Large intestine (tissue), 3 donors: ENCODE results near the gene CAPG. TPM values are rescaled to one million over a fixed set of nuclear protein-coding genes. Genes with fewer than 3 reads are reported as not detected.

Experiments
- DNase-seq, 2 donors: peaks; one replicate each; pipeline versions ENCODE4 v3.0.0 to v3.0.0-alpha.2; 2013
- H3K27ac ChIP-seq: one replicate; pipeline ENCODE4 v1.5.1; 2013; ENCODE audit warnings: low read length
- H3K27me3 ChIP-seq: 2 replicates; pipeline ENCODE4 v1.6.1; 2013; ENCODE audit warnings: low read length; ENCODE audit not compliant: control insufficient read depth, insufficient read depth
- H3K36me3 ChIP-seq: 2 replicates; pipeline ENCODE4 v1.6.1; 2013; ENCODE audit warnings: low read length; ENCODE audit not compliant: control insufficient read depth, insufficient read depth
- H3K4me1 ChIP-seq: one replicate; pipeline ENCODE4 v1.6.1; 2013; ENCODE audit warnings: low read length; ENCODE audit not compliant: control insufficient read depth, insufficient read depth
- H3K4me3 ChIP-seq: one replicate; pipeline ENCODE4 v1.5.1; 2013; ENCODE audit warnings: low read length
- H3K9me3 ChIP-seq: one replicate; pipeline ENCODE4 v1.6.1; 2013; ENCODE audit warnings: mild to moderate bottlenecking, low read depth, low read length, moderate library complexity; ENCODE audit not compliant: control insufficient read depth
- WGBS: methylation state at CpG from one replicate; pipeline ENCODE4 v1.1.5; 2013; ENCODE audit warnings: low lambda C conversion rate; ENCODE audit not compliant: insufficient coverage; 5-methylcytosine and 5-hydroxymethylcytosine counted together
- polyA plus RNA-seq: library from polyadenylated mRNA; unstranded; fragments of 120-200 nt; gene quantifications from one replicate; pipeline ENCODE4 v1.2.1, GENCODE V29; 2013

The CAPG gene
- polyA plus RNA-seq, 1 donor = 40.7 TPM

DNA sequence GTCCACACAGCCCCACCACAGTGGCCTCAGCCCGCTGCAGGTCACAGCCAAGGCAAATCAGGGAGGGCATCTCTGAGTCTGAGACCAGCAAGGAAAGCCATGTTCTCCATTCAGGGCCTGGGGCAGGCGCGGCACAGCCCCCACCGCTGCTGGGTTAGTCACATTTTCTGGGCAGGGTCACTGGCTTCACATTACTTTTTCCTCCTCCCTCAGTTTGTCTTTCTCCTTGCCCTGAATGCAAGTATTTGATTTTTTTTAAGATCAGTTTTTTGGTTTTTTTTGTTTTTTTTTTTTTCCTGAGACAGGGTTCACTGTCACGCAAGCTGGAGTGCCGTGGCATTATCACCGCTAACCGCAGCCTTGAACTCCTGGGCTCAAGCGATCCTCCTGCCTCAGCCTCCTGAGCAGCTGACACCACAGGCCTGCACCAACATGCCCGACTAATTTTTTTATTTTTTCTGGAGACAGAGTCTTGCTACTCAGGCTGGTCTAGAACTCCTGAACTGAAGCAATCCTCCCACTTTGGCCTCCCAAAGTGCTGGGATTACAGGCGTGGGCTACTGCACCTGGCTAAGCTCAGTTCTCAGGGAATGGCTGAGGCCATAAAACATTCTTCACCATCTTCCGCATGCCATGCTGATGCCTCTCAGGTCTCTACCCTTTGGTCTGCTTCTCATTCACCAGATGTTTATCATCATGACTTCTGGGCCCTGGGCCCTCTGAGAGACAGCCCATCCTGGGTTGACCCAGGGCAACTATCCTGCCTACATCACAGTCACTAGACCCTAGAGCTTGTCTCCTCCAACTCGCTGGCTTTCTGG, 628 bp upstream of the CAPG start:
- no peaks in the 10 kb centered on the region for H3K36me3 ChIP-seq
- H3K27ac ChIP-seq = peak overlapping the region; percentile 28
- H3K27me3 ChIP-seq = no peaks in the 10 kb centered on the region
- H3K9me3 ChIP-seq = no peaks in the 10 kb centered on the region
- H3K4me1 ChIP-seq = peaks cover 35% of the 10 kb centered on the region
- no peak overlapping the region for H3K4me3 ChIP-seq
- 80% methylated on average over 2 of the region's 13 CpGs for WGBS
- DNase-seq = peak in 1 of 2 donors; percentile 29

DNA sequence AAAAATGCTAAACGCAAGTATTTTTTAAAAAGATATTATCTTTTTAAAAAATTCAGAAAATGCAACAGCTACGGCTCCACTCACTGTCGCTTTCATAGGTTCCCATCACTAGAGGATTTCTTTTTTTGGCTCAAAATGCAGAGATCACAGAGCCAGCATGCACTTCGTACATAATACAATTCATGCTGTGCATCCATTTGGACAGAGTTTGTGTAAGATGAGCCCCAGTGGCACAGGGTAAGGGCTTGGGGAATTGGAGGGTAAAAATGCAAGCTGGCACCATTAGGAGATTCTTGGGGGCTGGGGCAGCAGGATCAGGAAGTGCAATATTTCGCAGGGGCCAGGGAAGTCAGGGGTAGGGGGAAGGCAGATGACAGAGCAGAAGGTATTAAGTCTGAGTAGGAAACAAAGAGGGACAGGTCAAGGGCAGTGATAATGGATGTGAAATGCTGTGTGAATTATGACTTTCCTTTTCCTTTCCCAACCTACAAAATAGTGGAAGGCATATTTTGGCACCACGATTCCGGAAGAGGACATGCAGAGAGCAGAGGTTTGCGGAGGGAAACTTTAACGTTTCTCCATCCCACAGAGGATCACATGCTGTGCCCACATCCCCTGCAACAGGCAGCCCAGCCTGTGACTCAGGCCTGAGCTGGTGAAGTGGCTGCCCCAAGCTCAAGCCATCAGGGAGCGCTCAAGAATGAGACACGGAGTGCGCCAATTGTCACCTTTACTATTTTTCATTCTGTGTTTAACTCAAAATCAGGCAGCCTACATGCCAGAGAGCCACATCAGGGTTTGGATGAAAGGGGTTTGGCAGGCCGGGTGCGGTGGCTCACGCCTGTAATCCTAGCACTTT, 4.7 kb downstream of the CAPG start:
- Histone ChIP-seq H3K4me3 (no peak overlapping the region), H3K36me3 (peaks cover 5% of the 10 kb centered on the region), H3K4me1 (peaks cover 17% of the 10 kb centered on the region), H3K27me3 (no peaks in the 10 kb centered on the region), H3K9me3 (peaks cover 7% of the 10 kb centered on the region), H3K27ac (no peak overlapping the region)
- DNase-seq = no peak
- 100% methylated on average over 2 of the region's 15 CpGs for WGBS

DNA sequence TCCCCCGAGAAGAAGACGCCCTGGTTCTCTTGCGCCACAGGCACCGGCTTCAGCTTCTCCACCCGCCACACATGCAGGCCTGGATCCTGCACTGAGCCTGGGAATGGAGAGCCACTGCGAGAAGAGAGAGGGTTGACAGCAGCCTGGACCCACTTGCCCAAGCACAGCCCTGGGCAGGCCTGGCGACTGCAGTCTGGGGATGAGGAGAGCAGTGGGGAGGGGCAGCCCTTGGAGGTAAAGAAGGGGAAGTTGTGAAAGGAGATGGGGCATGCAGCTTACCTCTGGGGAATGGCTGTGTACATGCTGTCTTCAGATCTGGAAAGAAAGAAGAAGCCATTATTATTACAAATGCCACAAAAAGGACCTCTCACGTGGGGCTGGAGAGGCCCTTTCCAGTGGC, 8.3 kb downstream of the CAPG start:
- H3K9me3 ChIP-seq = peaks cover 7% of the 10 kb centered on the region
- H3K4me3 ChIP-seq = no peak overlapping the region
- H3K27me3 ChIP-seq = no peaks in the 10 kb centered on the region
- no peak for DNase-seq
- H3K27ac ChIP-seq = no peak overlapping the region
- no CpG with 5 or more reads among the region's 8 CpGs for WGBS
- H3K4me1 ChIP-seq = peaks cover 7% of the 10 kb centered on the region
- H3K36me3 ChIP-seq = peaks cover 13% of the 10 kb centered on the region

DNA sequence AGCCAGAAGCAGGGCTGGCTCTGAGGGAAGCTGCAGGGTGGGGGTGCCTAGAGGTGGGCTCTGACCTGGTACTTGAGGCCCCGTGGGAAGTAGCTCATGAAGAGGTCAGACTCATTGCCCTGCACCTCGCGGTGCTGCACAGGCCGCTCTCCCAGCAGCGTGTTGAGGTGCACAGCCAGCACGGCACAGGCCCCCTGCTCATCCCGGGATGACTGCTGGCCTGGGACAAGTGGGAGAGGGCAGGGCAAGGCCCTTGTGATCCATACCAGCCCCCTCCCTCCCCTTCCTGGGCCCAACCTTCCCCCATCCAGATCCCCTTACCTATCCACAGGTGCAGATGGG, 8.7 kb downstream of the CAPG start:
- Histone ChIP-seq H3K36me3 (peaks cover 13% of the 10 kb centered on the region), H3K4me1 (peaks cover 7% of the 10 kb centered on the region), H3K4me3 (no peak overlapping the region), H3K27ac (no peak overlapping the region), H3K27me3 (no peaks in the 10 kb centered on the region), H3K9me3 (peaks cover 7% of the 10 kb centered on the region)
- WGBS = no CpG with 5 or more reads among the region's 7 CpGs
- DNase-seq = no peak

DNA sequence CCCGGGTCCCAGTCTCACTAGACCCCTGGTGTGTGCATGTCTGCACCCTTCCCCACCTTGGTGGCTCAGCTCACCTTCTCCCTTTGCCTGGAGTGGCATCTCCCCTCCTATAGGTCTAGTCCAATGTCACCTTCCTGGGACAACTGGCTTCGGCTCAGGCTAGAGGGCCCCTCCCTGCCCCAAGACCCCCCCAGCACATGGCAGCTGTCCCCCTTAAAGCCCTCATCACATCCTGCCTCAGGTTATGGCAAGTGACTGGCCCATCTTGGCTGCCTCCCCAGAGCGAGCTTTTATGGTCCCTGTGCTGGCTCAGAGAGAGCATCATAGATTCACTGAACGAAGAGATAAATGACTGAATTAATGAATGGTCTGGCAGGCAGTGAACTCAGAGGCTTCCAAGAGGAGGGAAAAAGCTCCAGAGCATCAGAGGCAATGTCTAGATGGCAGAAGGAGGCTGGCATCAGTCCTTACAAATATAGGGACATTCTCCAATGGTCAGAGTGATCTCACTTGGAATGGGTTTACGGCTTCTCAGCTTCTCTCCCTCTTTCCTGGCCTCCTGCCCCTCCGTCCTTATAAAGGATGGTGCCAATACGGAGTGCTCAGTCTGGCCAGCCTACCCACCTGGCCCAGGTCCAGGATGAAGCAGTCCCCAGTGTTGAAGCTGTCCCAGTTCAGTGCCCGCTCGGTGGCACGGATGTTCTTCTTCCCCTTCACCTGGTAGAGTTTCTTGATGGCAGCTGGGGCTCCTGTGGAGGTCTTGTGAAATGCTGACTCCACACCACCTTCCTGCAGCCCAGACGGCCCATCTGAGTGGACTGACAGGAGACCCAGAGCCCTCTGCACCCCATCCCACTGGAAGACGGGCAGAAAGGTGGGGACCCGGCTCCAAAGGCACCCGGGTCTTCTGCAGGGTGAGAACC, 9.4 kb downstream of the CAPG start:
- no peak for DNase-seq
- Histone ChIP-seq H3K36me3 (peaks cover 13% of the 10 kb centered on the region), H3K27me3 (no peaks in the 10 kb centered on the region), H3K4me1 (peaks cover 2% of the 10 kb centered on the region), H3K4me3 (no peak overlapping the region), H3K9me3 (peaks cover 7% of the 10 kb centered on the region), H3K27ac (no peak overlapping the region)
- WGBS = 83% methylated on average over 1 of the region's 14 CpGs

DNA sequence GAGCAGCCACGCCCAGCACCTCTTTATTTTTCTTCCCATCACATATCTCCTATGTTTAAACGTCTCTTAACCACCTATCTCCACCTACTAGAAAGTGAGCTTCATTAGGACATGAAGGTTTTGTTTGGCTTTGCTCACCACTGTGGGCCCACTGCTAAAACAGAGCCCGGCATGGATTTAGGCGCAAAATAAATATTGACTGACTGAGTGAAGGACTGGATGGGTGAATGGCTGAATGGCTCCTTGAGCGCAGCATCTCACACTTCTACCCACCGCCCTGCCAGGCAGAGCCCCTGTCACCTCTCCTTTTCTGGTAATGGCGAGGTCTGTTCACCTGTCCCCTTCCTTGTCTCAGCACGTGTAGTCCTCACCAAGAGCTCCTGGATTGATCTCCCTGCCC, 10.1 kb downstream of the CAPG start:
- no CpG with 5 or more reads among the region's 8 CpGs for WGBS
- no peak overlapping the region for H3K4me3 ChIP-seq
- peaks cover 7% of the 10 kb centered on the region for H3K9me3 ChIP-seq
- H3K27ac ChIP-seq = no peak overlapping the region
- H3K4me1 ChIP-seq = peaks cover 2% of the 10 kb centered on the region
- peaks cover 19% of the 10 kb centered on the region for H3K36me3 ChIP-seq
- no peak for DNase-seq
- H3K27me3 ChIP-seq = no peaks in the 10 kb centered on the region

DNA sequence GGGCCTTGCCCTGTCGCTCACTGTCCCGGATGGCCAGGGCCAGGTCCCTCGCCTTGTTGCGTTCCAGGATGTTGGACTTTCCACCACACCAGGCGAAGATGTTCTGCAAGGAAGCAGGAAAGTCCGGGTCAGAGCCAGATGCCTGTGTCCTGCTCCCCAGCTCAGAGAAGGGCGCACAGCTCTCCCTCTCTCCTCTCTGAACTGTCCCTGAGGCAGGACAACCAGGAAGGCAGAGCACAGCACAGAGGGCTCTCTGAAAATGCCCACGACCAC, 11.0 kb downstream of the CAPG start:
- no CpG with 5 or more reads among the region's 8 CpGs for WGBS
- no peaks in the 10 kb centered on the region for H3K27me3 ChIP-seq

DNA sequence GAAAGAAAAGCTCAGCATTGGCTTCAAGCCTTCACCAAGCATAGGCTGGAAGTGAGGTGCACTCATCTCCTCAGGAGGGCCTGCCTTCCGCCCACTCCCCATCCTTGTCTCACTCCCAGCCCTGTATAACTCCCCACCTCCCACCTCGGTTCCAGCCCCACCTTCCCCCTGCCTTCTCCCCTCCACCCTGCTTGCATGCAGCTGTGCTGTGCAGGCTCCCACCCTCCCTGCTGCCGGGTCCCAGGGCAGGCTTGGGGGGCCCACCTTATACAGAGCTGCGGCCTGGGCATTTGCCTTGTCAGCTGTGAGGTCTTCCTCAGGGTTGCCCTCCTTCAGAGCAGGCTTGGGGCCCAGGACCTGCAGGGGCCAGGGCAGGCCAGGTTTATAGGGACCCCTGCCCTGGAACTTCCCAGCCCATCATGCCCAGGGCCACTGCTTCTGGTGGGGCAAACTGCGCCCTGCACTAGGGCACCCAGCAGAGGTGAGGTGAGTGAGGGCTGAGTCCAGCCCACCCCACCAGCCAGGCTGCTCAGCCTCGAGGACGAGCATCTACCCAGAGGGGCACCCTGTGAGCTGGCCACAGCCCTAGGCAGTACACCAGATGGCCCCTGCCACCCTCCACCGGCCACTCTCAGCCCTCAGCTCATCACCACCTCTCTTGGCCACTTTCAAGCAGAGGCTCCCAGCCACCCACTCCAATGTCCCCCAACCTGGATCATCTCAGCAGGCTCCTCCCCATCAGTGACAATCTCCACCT, 11.6 kb downstream of the CAPG start:
- peaks cover 2% of the 10 kb centered on the region for H3K4me1 ChIP-seq
- H3K27me3 ChIP-seq = no peaks in the 10 kb centered on the region
- no CpG with 5 or more reads among the region's 8 CpGs for WGBS
- no peak overlapping the region for H3K27ac ChIP-seq
- peaks cover 2% of the 10 kb centered on the region for H3K9me3 ChIP-seq
- no peak for DNase-seq
- H3K36me3 ChIP-seq = peaks cover 30% of the 10 kb centered on the region
- no peak overlapping the region for H3K4me3 ChIP-seq

More for the DNA sequence above, 11.0 kb downstream of the CAPG start:
- Histone ChIP-seq H3K4me3 (no peak overlapping the region), H3K36me3 (peaks cover 25% of the 10 kb centered on the region), H3K27ac (no peak overlapping the region), H3K4me1 (peaks cover 2% of the 10 kb centered on the region), H3K9me3 (peaks cover 7% of the 10 kb centered on the region)
- no peak for DNase-seq

DNA sequence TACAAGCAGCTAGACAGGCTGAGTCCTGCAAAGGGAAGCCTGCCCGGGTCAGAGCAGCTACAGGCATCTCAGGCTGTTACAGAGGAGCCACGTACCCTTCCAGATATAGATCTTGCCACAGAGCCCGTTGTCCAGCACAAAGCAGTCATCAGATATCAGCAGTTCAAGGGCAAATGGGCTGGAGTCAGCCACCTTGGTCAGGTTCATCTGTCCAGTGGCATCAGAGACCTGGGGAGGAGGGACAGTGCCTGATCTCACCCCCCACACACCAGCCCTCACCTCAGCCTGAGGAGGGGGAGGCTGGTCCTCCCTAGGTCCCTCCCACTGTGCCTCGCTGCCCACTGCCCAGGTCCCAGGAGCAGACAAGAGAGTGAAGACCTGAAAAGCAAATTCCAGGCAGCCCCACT, 12.2 kb downstream of the CAPG start:
- Histone ChIP-seq H3K9me3 (no peaks in the 10 kb centered on the region), H3K27me3 (no peaks in the 10 kb centered on the region), H3K4me1 (peaks cover 2% of the 10 kb centered on the region), H3K36me3 (peaks cover 30% of the 10 kb centered on the region), H3K27ac (no peak overlapping the region), H3K4me3 (no peak overlapping the region)
- no peak for DNase-seq
- no CpG with 5 or more reads among the region's 4 CpGs for WGBS
